Stimulated activated CD8-positive, alpha-beta memory T cell treated with anti-CD3 and anti-CD28 coated beads, Interleukin-2, amount 100 ng/mL, for 48 hours (primary cell): ENCODE results near the gene CSK.

Experiments used
- DNase-seq, 2 donors: peaks; one replicate each; pipeline ENCODE4 v3.0.0-alpha.2; 2020; ENCODE audit warnings: low read depth in 2 of 2

Gene CSK

GRCh38 chr15:74787251-74788041 is 5.6 kb downstream of the CSK start:
- peak; percentile 88 for DNase-seq

GRCh38 chr15:74788042-74788682 is 6.3 kb downstream of the CSK start:
- no peak for DNase-seq

- DNase-seq, result peak in 1 of 2 donors; percentile 25
These were observed 6.8 kb downstream of the CSK start for GRCh38 chr15:74788683-74789151.

GRCh38 chr15:74789171-74789631 is 7.3 kb downstream of the CSK start:
- no peak for DNase-seq

- DNase-seq, result no peak
These were observed 7.8 kb downstream of the CSK start for GRCh38 chr15:74789741-74790079.

- peak in 1 of 2 donors; percentile 35 for DNase-seq
These were observed 8.4 kb downstream of the CSK start for GRCh38 chr15:74790080-74790916.

GRCh38 chr15:74791007-74791406 is 9.1 kb downstream of the CSK start:
- DNase-seq, result no peak

- DNase-seq, result no peak
These were observed 9.8 kb downstream of the CSK start for GRCh38 chr15:74791667-74792066.

- no peak for DNase-seq
These were observed 10.5 kb downstream of the CSK start for GRCh38 chr15:74792227-74793016.

GRCh38 chr15:74793135-74794028 is 11.5 kb downstream of the CSK start:
- peak in 1 of 2 donors; percentile 55 for DNase-seq

- DNase-seq, result no peak
These were observed 12.5 kb downstream of the CSK start for GRCh38 chr15:74794248-74794969.

GRCh38 chr15:74794970-74795349 is 13.1 kb downstream of the CSK start:
- no peak for DNase-seq

- peak in 1 of 2 donors; percentile 28 for DNase-seq
These were observed 14.2 kb downstream of the CSK start for GRCh38 chr15:74795966-74796625.

- DNase-seq, result no peak
These were observed 16.7 kb downstream of the CSK start for GRCh38 chr15:74798388-74799254.

GRCh38 chr15:74799255-74799855 is 17.5 kb downstream of the CSK start:
- DNase-seq, result no peak

GRCh38 chr15:74799856-74800558 is 18.1 kb downstream of the CSK start:
- DNase-seq, result peak; percentile 79 to 80

GRCh38 chr15:74800559-74801094 is 18.7 kb downstream of the CSK start:
- DNase-seq, result no peak
